Adrenal gland (tissue), 12 donors: ENCODE data around the gene POLR2M. TPM values are rescaled to one million over a fixed set of nuclear protein-coding genes. Genes with fewer than 3 reads are reported as not detected.

Experiments used
- DNase-seq, 7 donors: peaks; one replicate each; pipeline ENCODE4 v3.0.0-alpha.2; 2019 to 2020
- H3K27ac ChIP-seq, 5 donors: fragments of 200-600 bp; sonication (generic) in 4 of 5; 1 replicate in 3 of 5; 2 replicates in 2 of 5; pipeline versions ENCODE4 v1.5.1 to v1.8.0; 2016 to 2020; ENCODE audit warnings: mild to moderate bottlenecking in 1 of 5
- H3K27me3 ChIP-seq: fragments of 200-600 bp; 2 replicates; pipeline ENCODE4 v1.8.0; 2021
- H3K36me3 ChIP-seq, 2 donors: fragments of 200-600 bp; replicated peaks in 1 of 2; 1 replicate in 1 of 2; 2 replicates in 1 of 2; pipeline versions ENCODE4 v1.5.1 to v1.8.0; 2018 to 2022
- H3K4me1 ChIP-seq, 2 donors: fragments of 200-600 bp; replicated peaks in 1 of 2; 1 replicate in 1 of 2; 2 replicates in 1 of 2; pipeline versions ENCODE4 v1.5.1 to v1.8.0; 2018 to 2021
- H3K4me3 ChIP-seq, 4 donors: fragments of 200-600 bp; sonication (generic) in 3 of 4; one replicate each; pipeline ENCODE4 v1.5.1; 2016 to 2018
- H3K9me3 ChIP-seq, 3 donors: fragments of 200-600 bp; sonication (generic) in 1 of 3; replicated peaks in 1 of 3; 1 replicate in 2 of 3; 2 replicates in 1 of 3; pipeline versions ENCODE4 v1.5.1 to v1.8.0; 2016 to 2021
- CTCF ChIP-seq, 6 experiments: fragments of 450-650 bp in 4 of 6; fragments of 200-600 bp in 2 of 6; sonication (generic) in 1 of 6; IDR thresholded peaks; 1 replicate in 5 of 6; 2 replicates in 1 of 6; pipeline versions ENCODE4 v1.5.1 to v1.8.0; 2016 to 2021; ENCODE audit warnings: antibody characterized with exemption in 6 of 6, mild to moderate bottlenecking in 2 of 6, moderate library complexity in 1 of 6
- POLR2A ChIP-seq, 2 donors: fragments of 450-650 bp; IDR thresholded peaks; one replicate each; pipeline ENCODE4 v1.6.1; 2017; ENCODE audit warnings: antibody characterized with exemption in 2 of 2, mild to moderate bottlenecking in 2 of 2, moderate library complexity in 1 of 2
- WGBS, 4 donors: extraction: QIAGEN DNeasy Blood & Tissue Kit in 2 of 4; methylation state at CpG; one replicate each; pipeline versions ENCODE4 v1.1.5 to v1.1.7; 2013 to 2017; 5-methylcytosine and 5-hydroxymethylcytosine counted together
- intact Hi-C, 2 donors: fragments of 100-400 bp; cut with DNase I; formaldehyde crosslinking; loops; one replicate each; pipeline versions ENCODE4 v1.14.1 to v1.15.0; 2022 to 2023
- polyA plus RNA-seq, 3 donors: library from polyadenylated mRNA; stranded (reverse); fragments of 200-250 nt in 2 of 3; fragments of 350-450 nt in 1 of 3; fragmentation: Illumina TruSeq in 1 of 3; extraction: RNeasy Lipid Tissue Mini Kit (QIAGEN cat#74804) in 1 of 3; gene quantifications; one replicate each; pipeline ENCODE4 v1.2.3, GENCODE V29; 2013 to 2014
- total RNA-seq, 9 donors: library from RNA; depleted of rRNA in 4 of 9; stranded (reverse); fragments of >200 nt in 4 of 9; fragments of 120-200 nt in 1 of 9; fragmentation: NEBNext Ultra II Directional in 1 of 9; extraction: Animal tissue kit (Norgen Biotek cat#: 25700) in 1 of 9; gene quantifications; one replicate each; pipeline versions ENCODE4 v1.1.0 to v1.2.4, GENCODE V29; 2013 to 2023
- donor health status: healthy with polysubstance abuse.
- donor health status: Bipolar disorder and iron deficiency.
- donor health status: DM: yes; HTN: yes; CAD: no.
- donor health status: DM: no; HTN: no; CAD: no.
- donor health status: DM: no; HTN: no; CAD: no.
- donor health status: DM: yes; HTN: yes; CAD: no.

POLR2M gene
- total and polyA plus RNA-seq, 12 donors = 21.0 to 404 (median 79.8) TPM

GRCh38 chr15:57756466-57756865 lies 50.0 kb downstream of the POLR2M start:
- intact Hi-C loops = loop anchor here in 1 of 2 donors (10.0 kb wide), 1 partner anchor 318 kb away; no protein-coding TSS in a partner anchor
- Histone ChIP-seq H3K4me1 (no peaks in the 10 kb centered on the region), H3K4me3 (no peak overlapping the region), H3K27ac (no peak overlapping the region), H3K9me3 (no peaks in the 10 kb centered on the region), H3K36me3 (no peaks in the 10 kb centered on the region), H3K27me3 (no peaks in the 10 kb centered on the region)
- no peak for DNase-seq
- WGBS, 4 donors = 93 to 98% (median 94%) methylated on average over 3 of the region's 3 CpGs
- TF ChIP-seq POLR2A (IDR thresholded peaks at IDR 0.05) = no peak
- no peak for TF ChIP-seq CTCF (IDR thresholded peaks at IDR 0.05)

GRCh38 chr15:57758560-57758959 lies 52.0 kb downstream of the POLR2M start:
- Histone ChIP-seq H3K27ac (no peak overlapping the region), H3K4me1 (no peaks in the 10 kb centered on the region), H3K9me3 (no peaks in the 10 kb centered on the region), H3K36me3 (no peaks in the 10 kb centered on the region), H3K4me3 (no peak overlapping the region), H3K27me3 (peaks cover 6% of the 10 kb centered on the region)
- TF ChIP-seq POLR2A (IDR thresholded peaks at IDR 0.05) (no peak), CTCF (IDR thresholded peaks at IDR 0.05) (no peak)
- DNase-seq = no peak
- WGBS, 4 donors = 67 to 78% (median 74%) methylated on average over 3 of the region's 3 CpGs
- intact Hi-C loops = loop anchor here in 1 of 2 donors (10.0 kb wide), 1 partner anchor 316 kb away; no protein-coding TSS in a partner anchor

GRCh38 chr15:57761562-57761961 lies 55.0 kb downstream of the POLR2M start:
- Histone ChIP-seq H3K27ac (no peak overlapping the region), H3K4me1 (no peaks in the 10 kb centered on the region), H3K27me3 (peaks cover 6% of the 10 kb centered on the region), H3K36me3 (no peaks in the 10 kb centered on the region), H3K9me3 (no peaks in the 10 kb centered on the region), H3K4me3 (no peak overlapping the region)
- DNase-seq = no peak
- WGBS, 4 donors = 96 to 100% (median 100%) methylated on average over 1 of the region's 1 CpG
- intact Hi-C loops = no loop called here
- TF ChIP-seq POLR2A (IDR thresholded peaks at IDR 0.05) = no peak
- no peak for TF ChIP-seq CTCF (IDR thresholded peaks at IDR 0.05)

GRCh38 chr15:57762302-57762701 lies 55.8 kb downstream of the POLR2M start:
- Histone ChIP-seq H3K4me1 (no peaks in the 10 kb centered on the region), H3K9me3 (no peaks in the 10 kb centered on the region), H3K27ac (no peak overlapping the region), H3K36me3 (no peaks in the 10 kb centered on the region), H3K4me3 (no peak overlapping the region), H3K27me3 (peaks cover 6% of the 10 kb centered on the region)
- no peak for TF ChIP-seq CTCF (IDR thresholded peaks at IDR 0.05)
- TF ChIP-seq POLR2A (IDR thresholded peaks at IDR 0.05) = no peak
- DNase-seq = no peak
- intact Hi-C loops = no loop called here
- WGBS, 4 donors = 96 to 100% (median 99%) methylated on average over 3 to 4 of the region's 4 CpGs
